HG02642 (cell line): ENCODE results near the gene LTB4R2.

Source experiments
- ATAC-seq: cut with Tn5 transposase; IDR thresholded peaks from one replicate; pipeline ENCODE4 v1.9.1; 2021; ENCODE audit warnings: mild to moderate bottlenecking; ENCODE audit not compliant: unreplicated experiment, poor library complexity

Gene LTB4R2, protein sequence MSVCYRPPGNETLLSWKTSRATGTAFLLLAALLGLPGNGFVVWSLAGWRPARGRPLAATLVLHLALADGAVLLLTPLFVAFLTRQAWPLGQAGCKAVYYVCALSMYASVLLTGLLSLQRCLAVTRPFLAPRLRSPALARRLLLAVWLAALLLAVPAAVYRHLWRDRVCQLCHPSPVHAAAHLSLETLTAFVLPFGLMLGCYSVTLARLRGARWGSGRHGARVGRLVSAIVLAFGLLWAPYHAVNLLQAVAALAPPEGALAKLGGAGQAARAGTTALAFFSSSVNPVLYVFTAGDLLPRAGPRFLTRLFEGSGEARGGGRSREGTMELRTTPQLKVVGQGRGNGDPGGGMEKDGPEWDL

DNA sequence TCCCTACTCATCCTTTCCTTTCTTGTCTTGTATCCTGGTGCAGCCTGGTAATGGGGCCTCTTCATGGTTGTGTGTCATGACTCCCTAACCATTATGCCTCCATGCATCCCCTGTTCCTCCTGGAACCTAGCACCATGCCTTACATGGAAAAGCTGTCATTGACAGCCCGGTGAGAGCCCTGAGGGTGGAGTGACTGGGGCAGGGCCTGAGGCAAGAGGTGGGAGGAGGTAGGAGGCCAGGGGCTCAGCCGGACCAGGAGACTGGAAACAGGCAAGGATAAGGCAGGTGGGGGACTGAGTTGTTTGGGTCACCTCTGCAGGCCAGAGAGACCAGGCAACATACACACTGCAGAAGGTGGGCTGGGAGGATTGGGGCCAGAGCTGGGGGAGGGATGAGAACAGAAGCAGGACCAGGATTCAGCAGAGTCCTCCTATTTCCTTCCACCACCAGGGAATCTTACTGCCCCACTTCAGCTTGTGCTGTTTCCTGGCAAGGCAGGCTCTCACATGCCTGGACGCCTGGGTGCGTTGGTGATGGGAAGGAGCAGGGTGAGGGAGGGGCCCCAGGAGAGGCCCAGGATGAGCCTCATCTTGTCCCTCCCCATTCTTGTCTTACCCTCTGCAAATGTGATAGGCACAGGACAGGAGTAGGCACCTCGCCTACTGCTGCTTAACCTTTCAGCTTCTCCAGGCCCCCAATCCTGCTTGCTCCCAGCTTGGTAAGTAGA, at the start of gene LTB4R2:
LTB4R2 (plus strand) TSS at position 603 of the 727 bp plus-strand sequence. CDS start 525 bp downstream, outside the sequence.
- no peak for ATAC-seq

DNA sequence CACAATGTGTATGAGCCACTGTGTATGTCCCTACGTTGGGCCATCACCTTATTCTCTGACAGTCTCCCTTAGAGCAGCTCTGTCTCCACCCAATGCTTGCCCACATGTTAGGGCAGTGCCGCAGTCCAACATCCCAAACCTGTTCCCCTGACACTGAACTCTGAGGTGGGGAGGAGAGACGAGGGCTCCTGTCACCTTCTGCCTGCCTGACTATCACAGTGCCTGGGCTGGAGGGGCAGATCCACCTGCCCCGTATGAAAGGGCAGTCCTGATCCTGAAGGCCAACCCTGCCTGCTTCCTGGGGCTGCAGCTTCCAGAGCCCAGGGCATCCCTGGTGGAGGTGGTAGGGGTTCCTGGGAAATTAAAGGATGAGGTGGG, 49.2 kb upstream of the LTB4R2 start:
- ATAC-seq, result no peak

DNA sequence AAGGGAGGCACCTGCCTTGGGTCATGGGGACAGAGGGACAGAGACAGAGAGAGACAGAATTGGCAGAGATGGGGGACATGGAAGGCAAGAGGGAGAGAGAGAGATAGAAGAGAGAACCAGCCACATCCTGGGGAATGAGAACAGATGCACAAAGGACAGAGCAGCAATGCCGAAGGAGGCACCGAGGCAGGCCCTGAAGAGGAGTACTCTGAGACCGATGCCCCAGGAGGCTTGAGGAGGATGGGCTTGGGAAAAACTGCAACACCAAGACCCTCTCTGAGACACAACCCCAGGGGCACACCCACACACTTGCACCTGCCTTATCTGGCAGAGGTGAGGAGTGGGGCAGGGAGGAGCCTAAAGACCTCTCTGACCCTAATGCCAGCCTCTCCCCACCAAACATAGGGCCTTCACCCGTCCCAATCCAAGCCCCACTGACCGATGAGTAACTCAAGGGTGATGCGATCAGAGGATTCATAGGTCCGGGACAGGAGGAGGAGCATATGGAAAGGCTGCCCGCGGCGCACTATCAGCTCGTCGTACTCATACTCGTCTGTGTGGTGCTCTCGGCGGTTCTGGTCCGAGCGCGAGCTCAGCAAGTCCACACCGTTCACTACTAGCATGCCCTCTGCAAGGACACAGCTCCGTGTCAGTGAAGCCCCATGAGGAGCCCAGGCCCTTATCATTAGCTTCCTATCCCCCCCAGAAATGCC, 48.5 kb upstream of the LTB4R2 start:
- no peak for ATAC-seq

DNA sequence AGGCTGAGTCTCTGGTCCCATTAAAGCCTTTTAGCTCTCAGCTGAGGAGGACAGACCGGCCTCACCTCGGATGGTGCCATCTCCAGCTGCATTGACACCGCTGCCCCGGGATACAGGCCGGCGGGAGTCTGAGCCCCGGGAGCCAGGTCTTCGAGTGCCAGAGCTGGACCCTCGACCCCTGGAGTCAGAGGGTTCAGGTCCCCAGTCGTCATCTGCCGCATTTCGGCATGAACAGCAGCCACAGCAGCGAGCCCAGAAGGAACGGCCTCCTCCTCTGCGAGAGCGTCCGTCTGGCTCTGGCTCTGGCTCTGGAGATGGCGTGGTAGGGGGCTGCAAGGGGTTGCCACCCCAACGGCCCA, 48.0 kb upstream of the LTB4R2 start:
- ATAC-seq, result no peak

DNA sequence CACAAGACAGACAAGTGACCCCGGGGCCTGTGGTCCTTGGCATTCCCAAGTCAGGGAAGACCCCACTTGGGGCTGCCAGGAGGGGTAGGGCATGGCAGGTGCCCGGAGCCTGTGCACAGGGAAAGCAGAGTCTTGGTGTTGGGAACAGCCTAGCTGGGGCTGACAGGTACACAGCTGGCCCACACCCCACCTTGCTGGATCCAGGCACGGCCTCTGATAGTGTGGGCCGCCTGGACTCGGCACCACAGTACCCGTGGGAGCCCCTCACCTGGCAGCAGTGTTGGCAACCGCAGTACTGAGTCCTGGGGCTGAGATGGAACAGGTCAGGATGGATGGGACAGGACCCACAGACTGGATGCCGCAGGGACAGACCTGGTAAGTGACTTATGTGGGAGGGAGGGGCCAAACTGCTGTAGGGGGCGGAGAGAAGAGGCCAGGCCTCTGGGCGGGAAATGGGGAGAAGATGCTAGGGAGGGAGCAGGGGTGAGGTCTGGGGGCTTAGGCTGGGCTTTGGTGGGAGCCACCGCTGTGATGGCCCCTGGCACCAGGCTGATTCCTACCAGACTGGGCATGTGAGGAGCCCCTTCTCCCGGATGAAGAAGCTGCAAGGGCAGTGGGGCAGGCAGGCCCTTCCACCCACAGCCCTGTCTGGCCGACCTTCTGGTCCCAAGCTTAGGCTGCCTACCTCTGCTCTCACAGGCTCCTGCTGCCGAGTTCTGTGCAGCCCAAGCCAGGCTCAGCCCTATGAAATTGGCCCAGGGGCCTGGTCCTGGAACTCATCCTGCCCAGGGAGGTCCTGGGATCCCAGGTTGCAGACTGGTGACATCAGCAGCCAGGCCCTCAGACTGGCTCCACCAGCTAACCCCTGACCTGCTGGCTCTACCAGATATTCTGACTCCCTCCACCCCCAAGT, 46.9 kb upstream of the LTB4R2 start, which contains the start of gene TGM1:
TGM1 (minus strand) TSS at position 357 of the 913 bp plus-strand sequence. CDS start 825 bp downstream, outside the sequence.
- no peak for ATAC-seq

DNA sequence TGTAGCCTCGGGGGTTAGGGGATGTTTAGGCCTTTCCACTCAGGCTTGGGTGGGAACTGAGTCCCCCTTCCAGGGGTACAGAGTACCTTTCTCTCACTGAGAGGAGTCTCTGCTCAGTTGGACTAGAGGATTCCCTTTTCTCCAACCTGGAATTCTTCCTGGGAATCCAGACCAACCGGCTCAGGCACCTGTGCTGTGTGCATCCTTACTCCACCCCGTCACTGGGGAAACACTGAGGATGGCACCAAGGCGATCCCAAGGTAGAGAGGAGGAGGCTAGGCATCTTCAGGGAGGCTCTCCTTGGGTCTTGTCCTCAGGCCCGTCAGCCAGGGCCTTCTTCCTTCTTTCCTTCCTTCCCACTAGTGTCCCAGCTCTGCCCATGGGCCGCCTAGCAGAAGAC, 46.1 kb upstream of the LTB4R2 start:
- no peak for ATAC-seq

DNA sequence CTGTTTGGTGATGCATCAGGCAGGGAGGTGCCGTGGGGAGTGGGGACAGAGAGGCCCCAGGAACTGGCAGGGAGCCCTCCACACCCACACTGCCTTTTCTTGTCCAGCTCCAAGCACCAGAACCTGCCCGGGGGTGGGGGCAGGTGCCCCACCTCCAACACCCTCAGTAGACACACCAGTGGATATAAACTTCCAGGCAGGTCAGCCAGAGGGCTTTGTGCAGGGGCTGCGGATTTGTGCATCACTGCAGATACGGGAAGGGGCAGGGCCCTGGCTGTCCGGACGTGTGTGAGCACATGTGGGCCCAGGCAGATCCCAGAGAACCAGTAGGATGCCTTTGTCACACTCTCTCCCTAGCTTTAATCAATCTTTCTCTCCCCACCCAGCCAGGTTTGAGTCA, 45.6 kb upstream of the LTB4R2 start:
- no peak for ATAC-seq

DNA sequence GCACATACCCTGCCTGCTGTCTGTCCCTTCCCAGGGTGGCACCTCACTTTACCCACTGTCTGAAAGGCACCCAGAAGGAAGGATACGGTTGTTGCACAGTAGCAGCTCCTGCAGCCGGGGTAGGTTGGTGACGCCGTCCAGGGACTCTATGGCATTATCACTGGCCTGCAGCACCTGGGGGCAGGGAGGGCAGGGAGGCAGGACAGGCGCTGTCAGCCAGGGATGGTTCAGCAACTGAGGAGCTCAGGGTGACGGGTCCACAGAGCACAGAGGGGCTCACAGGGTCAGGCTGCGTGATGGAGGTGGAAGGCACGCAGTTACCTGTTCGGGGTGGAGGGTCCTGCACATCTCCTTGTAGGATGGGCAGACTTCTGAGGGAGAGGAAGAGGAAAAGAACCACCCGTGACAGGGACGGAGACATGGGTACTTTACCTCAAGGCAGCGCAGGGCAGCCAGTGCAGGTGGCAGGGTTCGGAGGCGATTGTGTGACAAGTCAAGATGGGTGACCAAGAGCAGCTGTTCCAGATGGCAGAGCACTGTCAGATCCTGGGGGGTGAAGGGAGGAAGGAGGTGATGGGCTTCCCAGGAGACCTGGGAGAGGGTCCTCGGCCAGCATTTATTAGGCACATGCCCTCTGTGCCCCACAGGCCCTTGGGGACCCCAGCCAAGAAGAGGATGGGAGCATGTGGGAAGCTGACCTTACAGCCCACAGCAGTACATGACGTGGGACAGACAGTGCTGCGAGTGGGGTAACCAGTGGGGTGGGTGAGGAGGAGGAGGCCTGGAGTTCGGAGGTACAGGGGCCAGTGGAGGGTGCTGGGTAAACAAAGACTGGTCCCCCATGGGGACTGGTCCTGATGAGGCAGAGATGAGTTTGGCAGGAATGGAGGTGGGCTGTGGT, 43.3 kb upstream of the LTB4R2 start:
- ATAC-seq, result no peak

DNA sequence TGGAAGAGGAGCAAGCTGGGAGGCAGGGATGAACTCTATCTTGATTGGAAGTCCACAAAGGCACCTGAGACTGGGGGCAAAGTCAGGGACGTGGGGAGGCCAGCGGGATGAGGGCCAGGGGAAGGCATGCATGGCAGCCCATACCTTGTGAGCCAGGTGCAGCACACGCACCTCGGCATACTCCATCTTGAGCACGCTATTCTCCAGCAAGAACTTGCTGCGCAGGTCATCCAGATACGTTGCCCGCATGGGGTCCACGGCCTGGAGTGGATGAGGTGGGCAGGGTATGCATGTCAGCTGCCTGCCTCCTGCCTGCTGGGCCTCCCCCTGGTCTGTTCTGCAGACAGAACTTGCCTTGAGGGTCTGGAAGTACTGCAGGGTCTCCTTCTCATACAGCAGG, 42.4 kb upstream of the LTB4R2 start:
- ATAC-seq, result no peak

DNA sequence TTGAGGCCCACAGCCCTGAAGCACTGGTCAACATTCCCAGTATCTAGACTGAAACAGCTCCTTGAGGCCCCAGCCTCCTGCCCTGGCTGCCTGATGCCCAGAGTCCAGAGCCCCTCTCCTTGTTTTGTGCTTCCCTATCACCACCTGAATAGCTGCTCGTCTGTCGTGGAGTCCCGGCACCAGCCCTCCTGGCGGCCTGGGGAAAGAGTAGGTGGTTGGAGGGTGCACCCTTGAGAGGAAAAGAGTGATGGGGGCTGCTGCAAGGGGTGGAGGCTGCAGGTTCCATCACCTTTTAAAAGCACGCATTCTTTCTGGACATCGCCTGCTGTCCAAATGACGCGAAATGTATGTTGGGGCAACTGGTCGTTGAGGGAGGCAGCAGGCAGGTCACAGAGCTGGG, 41.7 kb upstream of the LTB4R2 start:
- no peak for ATAC-seq

DNA sequence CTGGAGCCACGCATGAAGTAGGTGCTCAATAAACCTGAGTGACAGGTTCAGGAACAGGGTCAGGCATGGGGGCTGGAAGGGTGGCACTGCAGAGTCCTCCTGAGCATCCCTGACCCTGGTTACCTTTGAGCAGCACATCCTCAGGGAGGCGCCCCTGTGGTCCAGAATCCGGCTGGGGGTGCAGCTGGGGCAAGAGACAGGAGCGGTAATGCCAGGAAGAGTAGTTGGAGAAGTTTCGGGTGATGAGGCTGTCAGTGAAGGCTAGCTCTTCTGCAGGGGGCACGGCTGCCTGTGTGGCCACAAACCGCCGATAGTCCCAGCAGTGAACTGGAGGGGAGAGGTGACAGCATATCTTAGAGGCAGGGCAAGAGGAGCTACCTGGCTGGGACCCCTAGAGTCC, 40.6 kb upstream of the LTB4R2 start:
- no peak for ATAC-seq

DNA sequence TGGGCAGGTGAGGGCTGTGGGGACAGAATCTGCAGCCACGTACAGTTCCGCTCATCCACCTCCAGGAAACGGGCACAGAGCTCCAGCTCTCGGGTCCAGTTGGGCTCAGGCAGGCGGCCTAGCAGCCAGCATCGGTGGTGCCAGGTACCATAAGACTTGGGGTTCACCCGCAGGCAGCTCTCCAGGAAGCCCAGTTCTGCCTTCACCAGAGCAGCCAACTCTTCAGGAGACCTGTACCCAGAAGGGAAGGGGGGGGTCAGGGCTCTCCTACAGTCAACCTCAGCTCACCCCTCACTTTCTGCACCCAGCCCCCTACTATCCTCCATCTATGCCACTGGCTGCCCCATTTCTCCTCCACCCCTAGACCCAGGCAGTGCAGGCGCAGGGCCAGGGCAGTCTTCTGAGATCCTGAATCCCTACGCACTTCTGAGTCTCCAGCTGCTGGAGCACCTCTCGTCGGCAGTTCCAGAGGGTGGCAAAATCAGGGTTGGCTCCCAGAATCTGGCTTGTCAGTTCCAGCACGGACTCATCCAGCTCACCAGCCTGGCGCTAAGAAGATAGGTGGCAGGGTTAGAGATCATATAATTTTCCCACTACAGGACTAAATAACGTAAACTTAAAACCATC, 39.9 kb upstream of the LTB4R2 start:
- no peak for ATAC-seq

DNA sequence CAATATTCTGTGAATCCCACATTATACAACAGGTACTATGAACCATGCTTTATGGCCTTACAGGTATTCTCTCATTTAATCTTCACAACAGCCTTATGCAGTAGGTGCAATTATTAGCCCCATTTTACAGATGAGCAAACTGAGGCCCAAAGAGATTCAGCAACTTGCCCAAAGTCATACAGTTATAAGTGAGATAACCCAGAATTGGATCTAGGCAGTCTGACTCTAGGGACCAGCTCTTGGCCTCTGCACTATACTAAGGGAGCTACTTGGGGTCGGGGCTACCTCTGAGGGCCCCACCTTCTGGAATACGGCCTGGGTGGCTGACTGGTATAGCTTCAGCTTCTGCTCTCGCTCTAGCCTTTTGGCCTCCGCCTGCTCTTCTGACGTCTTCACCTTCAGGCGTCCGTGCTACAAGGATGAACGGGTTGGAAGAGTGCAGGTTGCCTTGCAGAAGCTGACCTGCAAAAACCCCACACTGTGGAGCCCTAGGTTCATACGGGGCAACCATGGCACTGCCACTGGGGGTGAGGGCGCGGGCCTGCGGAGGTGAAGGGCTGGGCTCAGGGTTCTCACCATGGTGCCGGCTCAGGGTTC, 39.3 kb upstream of the LTB4R2 start:
- no peak for ATAC-seq

DNA sequence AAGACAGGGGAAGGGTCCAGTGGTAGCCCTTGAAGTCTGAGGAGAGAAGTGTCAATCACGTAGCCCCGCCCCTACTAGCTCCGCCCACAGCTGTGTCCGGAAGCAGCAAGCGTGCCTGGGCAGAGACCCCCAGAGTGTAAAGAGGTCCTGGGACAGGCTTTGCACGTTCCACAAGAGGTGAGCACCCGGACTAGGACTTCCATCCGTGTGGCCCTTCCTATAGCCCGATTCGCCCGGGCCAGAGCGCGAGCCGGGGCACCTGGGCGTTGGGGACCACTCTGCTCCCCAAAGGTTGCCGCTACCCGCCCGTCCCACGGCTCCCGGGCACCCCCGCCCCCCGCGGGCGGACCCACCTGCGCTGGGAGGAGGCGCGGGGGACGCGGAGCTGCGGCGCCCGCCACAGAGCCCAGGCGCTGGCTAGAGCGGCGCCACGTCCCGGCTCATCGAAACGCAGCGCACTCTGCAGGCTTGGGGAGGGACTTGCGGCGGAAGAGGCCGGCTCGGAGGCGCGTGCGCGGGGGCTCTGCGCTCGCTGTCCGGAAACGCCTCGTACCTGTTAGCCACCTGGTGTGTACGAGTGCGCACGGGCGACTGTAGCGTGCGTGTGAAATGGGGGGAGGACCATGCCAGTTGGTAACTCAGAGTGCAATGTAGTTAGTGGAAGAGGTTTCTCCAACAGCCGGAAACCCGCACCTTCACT, 38.7 kb upstream of the LTB4R2 start, which contains the start of gene RABGGTA:
RABGGTA (minus strand) TSS at position 464 of the 700 bp plus-strand sequence. CDS start 482 bp downstream, outside the sequence.
- ATAC-seq, result peak; percentile 89

DNA sequence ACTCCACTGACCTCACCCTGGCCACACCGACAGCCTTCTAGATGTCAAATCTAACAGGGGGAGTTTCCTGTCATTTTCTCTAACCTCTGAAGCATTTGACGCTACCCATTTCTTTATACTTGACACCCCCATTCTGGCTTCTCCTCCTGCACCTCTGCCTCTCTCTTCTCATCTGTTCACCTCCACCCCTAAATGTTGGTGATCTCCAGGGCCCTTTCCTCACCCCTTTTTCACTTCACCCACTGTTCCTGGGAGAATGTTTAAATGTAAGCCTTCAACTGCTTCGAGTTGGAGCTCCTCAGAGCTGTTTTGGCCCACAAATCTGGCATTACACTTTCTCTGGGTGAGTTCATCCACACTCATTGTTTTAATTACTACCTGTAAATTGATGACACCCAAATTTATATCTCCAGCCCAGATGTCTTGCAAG, 38.1 kb upstream of the LTB4R2 start:
- no peak for ATAC-seq

DNA sequence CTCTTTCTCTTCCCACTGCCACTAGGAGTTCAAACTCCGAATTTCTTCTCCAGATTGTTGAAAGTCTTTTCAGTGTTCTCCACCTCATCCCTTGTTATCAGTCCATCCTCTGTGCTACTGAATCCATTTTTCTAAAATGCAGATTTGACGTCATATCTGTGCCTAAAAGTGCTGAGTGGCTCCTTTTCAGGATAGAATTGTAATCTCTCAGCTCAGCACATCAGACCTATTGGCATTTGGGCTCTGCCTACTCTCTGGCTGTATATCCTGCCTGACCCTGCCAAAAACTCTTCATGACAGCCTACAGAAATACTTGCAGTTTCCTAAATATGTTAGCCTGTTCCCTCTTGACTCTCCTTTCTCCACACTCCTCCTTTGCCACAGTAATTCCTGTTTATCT, 37.5 kb upstream of the LTB4R2 start:
- no peak for ATAC-seq

DNA sequence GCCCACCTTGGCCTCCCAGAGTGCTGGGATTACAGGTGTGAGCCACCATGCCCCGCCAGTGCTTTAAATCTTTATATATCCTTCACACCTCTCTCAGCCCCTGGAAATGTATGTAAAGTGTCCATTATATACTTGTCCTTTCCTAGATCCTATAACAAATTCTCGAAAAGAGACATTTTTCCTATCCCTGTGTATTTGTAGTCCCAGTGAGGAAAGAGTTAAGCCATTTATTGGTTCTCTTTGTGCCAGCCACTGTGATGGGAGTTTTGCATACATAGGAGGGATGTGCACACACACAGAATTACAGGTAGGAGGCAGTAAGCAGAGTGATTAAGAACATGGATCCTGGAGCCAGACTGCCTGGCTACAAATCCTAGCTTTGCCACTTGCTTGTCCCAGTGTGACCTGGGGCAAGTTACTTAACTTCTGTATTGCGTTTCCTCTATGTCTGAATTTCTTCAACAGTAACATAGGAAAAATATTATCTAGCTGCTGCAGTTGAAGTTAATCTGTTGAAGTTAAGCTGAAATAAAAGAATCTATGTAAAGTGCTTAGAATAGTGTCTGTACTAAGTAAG, 36.4 kb upstream of the LTB4R2 start:
- ATAC-seq, result no peak
